HepG2 (cell line): Measurements from ENCODE around the gene ELAC2. TPM values are rescaled to one million over a fixed set of nuclear protein-coding genes. Genes with fewer than 3 reads are reported as not detected.

Source experiments
- ATAC-seq: fragments of 200-7000 bp; cut with Tn5 transposase; 3 replicates; pipeline ENCODE4 v1.9.1; 2020; ENCODE audit warnings: mild to moderate bottlenecking, moderate library complexity
- BruUV-seq: library from RNA; stranded (reverse); fragments of 400-500 nt; replicated peaks from 2 replicates; lab custom pipeline; 2021; lab: Mats Ljungman, UMichigan
- CTCF ChIA-PET: fragments of 300-600 bp; formaldehyde crosslinking; extraction: SDS; loops from one replicate; lab custom pipeline; 2021; ENCODE audit warnings: low total read pairs, inconsistent platforms, low intra/inter-chr PET ratio; lab: Yijun Ruan, JAX
- POLR2A ChIA-PET: fragments of 350-600 bp; sonication (Branson Sonifier 250); formaldehyde crosslinking; loops from one replicate; lab custom pipeline; 2020; ENCODE audit warnings: antibody characterized with exemption, inconsistent platforms; lab: Yijun Ruan, JAX
- DNase-seq: peaks from one replicate; pipeline ENCODE4 v3.0.0-alpha.2; 2015; ENCODE audit warnings: low spot score
- FAIRE-seq: peaks from 3 replicates; lab custom pipeline; 2011; peaks lifted over from hg19 to GRCh38; lab: Jason Lieb, UNC
- H2AFZ ChIP-seq: one replicate; pipeline ENCODE4 v1.6.1; 2011; ENCODE audit warnings: low read length, inconsistent platforms
- H3K27ac ChIP-seq: fragments of 300-600 bp; 3 replicates; pipeline ENCODE4 v1.8.0; 2011; ENCODE audit warnings: mixed run types, mild to moderate bottlenecking, mixed read lengths, low read length, inconsistent platforms; ENCODE audit not compliant: insufficient read depth; ENCODE audit errors: extremely low read length
- H3K27me3 ChIP-seq, 2 experiments: fragments of 200-600 bp in 1 of 2; 2 replicates in 1 of 2; 3 replicates in 1 of 2; pipeline versions ENCODE4 v1.6.0 to v1.8.0; 2011; ENCODE audit warnings: low read length in 2 of 2, mild to moderate bottlenecking in 2 of 2, moderate library complexity in 2 of 2, inconsistent platforms in 1 of 2; ENCODE audit not compliant: insufficient read depth in 2 of 2, control insufficient read depth in 1 of 2
- H3K36me3 ChIP-seq, 2 experiments: fragments of 200-600 bp in 1 of 2; replicated peaks in 1 of 2; 2 replicates in 1 of 2; 3 replicates in 1 of 2; pipeline versions ENCODE4 v1.5.1 to v1.8.0; 2011; ENCODE audit warnings: low read length in 2 of 2, inconsistent platforms in 1 of 2; ENCODE audit not compliant: insufficient read depth in 2 of 2, control insufficient read depth in 1 of 2
- H3K4me1 ChIP-seq: 2 replicates; pipeline ENCODE4 v1.5.1; 2012; ENCODE audit warnings: low read length, inconsistent platforms; ENCODE audit not compliant: insufficient read depth
- H3K4me2 ChIP-seq: 2 replicates; pipeline ENCODE4 v1.6.0; 2011; ENCODE audit warnings: low read depth, low read length, inconsistent platforms
- H3K4me3 ChIP-seq, 3 experiments: fragments of 200-600 bp in 1 of 3; sonication (generic), shearing (Covaris generic) in 1 of 3; replicated peaks in 1 of 3; 2 replicates each; pipeline ENCODE4 v1.5.1; 2011 to 2016; ENCODE audit warnings: low read length in 3 of 3, inconsistent platforms in 2 of 3, low read depth in 2 of 3, mild to moderate bottlenecking in 2 of 3, control low read depth in 1 of 3, mixed read lengths in 1 of 3; ENCODE audit not compliant: insufficient read depth in 1 of 3
- H3K79me2 ChIP-seq: one replicate; pipeline ENCODE4 v1.6.1; 2011; ENCODE audit warnings: low read length, inconsistent platforms; ENCODE audit not compliant: insufficient read depth
- H3K9ac ChIP-seq: 2 replicates; pipeline ENCODE4 v1.6.0; 2011; ENCODE audit warnings: mild to moderate bottlenecking, low read depth, low read length, inconsistent platforms; ENCODE audit not compliant: insufficient read depth
- H3K9me3 ChIP-seq: 2 replicates; pipeline ENCODE4 v1.5.1; 2012; ENCODE audit warnings: mild to moderate bottlenecking, low read length
- H4K20me1 ChIP-seq: 2 replicates; pipeline ENCODE4 v1.6.0; 2011; ENCODE audit warnings: inconsistent platforms, mild to moderate bottlenecking, low read length, moderate library complexity; ENCODE audit not compliant: insufficient read depth
- AGO2 ChIP-seq: fragments of 200-400 bp; formaldehyde crosslinking; optimal IDR thresholded peaks from 2 replicates; pipeline ENCODE3; 2017; ENCODE audit warnings: mild to moderate bottlenecking, low read depth, low read length, moderate library complexity
- EHMT2 ChIP-seq: fragments of 200-600 bp; sonication (generic); IDR thresholded peaks from 2 replicates; pipeline ENCODE4 v1.7.0; 2017; ENCODE audit warnings: antibody characterized with exemption, low read depth, low read length, borderline replicate concordance
- RBFOX2 ChIP-seq: fragments of 200-400 bp; formaldehyde crosslinking; IDR thresholded peaks from 2 replicates; pipeline ENCODE4 v1.6.1; 2017; ENCODE audit warnings: low read depth, mild to moderate bottlenecking, low read length
- RXRB ChIP-seq: IDR thresholded peaks from 2 replicates; pipeline ENCODE4 v1.6.1; 2016; ENCODE audit warnings: borderline replicate concordance, missing genetic modification reagents, missing compliant biosample characterization
- SNRNP70 ChIP-seq: fragments of 200-400 bp; formaldehyde crosslinking; IDR thresholded peaks from 2 replicates; pipeline ENCODE4 v1.6.1; 2017; ENCODE audit warnings: mild to moderate bottlenecking, low read depth, low read length, moderate library complexity
- ZNF292 ChIP-seq: sonication (generic); formaldehyde crosslinking; IDR thresholded peaks from 2 replicates; pipeline ENCODE4 v1.8.1; 2022; ENCODE audit warnings: mild to moderate bottlenecking, low read depth, missing genetic modification reagents, borderline replicate concordance
- ZSCAN22 ChIP-seq: sonication (generic); formaldehyde crosslinking; IDR thresholded peaks from 2 replicates; pipeline ENCODE4 v1.4.0; 2020; ENCODE audit warnings: mild to moderate bottlenecking, missing genetic modification reagents
- WGBS: methylation state at CpG from one replicate; pipeline ENCODE4 v1.1.6; 2017; ENCODE audit warnings: low lambda C conversion rate; 5-methylcytosine and 5-hydroxymethylcytosine counted together
- in situ Hi-C: cut with HindIII; loops from 2 replicates; pipeline ENCODE4 v1.10.0; 2017; ENCODE audit warnings: low pct_unique_long_range_greater_than_20kb; ENCODE audit not compliant: extremely low pct_ligation_motif_present
- intact Hi-C: fragments of 100-400 bp; cut with micrococcal nuclease; formaldehyde crosslinking; loops from one replicate; pipeline ENCODE4 v1.10.0; 2022; ENCODE audit not compliant: unreplicated experiment
- polyA plus RNA-seq, 8 experiments: library from polyadenylated mRNA; depleted of rRNA in 3 of 8; stranded (reverse) in 7 of 8; unstranded in 1 of 8; fragments of >200 nt; fragmentation: Illumina TruSeq in 4 of 8; extraction: Trizol in 4 of 8; gene quantifications; 2 replicates each; pipeline versions ENCODE4 v1.2.1 to v1.2.3, GENCODE V29; 2011 to 2016; ENCODE audit warnings: low read depth in 4 of 8, missing spikeins in 1 of 8, mixed read lengths in 1 of 8; ENCODE audit not compliant: insufficient read depth in 1 of 8
- total RNA-seq, 5 experiments: library from RNA; depleted of rRNA; stranded (reverse); fragments of >200 nt; fragmentation: Illumina TruSeq; extraction: Trizol; gene quantifications; 2 replicates each; pipeline ENCODE4 v1.2.3, GENCODE V29; 2016; ENCODE audit warnings: low read depth in 1 of 5

ELAC2 gene
- total and polyA plus RNA-seq, 2 of the 13 experiments (the other 11 are each of a cell fraction or from before 2014, with no cell fraction given), result 35.6 to 50.4 TPM

- peak; percentile 76 for TF ChIP-seq AGO2
- no peak for TF ChIP-seq ZNF292 (CRISPR knock-in tag)
- 0 out of 2 replicates have a peak, but pooled peaks have one; percentile 27 for TF ChIP-seq RBFOX2
- intact Hi-C loops, result no loop called here
- Histone ChIP-seq H3K27me3 (no peaks in the 10 kb centered on the region), H3K79me2 (no peaks in the 10 kb centered on the region), H3K4me3 (no peak overlapping the region), H3K4me2 (no peak overlapping the region), H4K20me1 (no peaks in the 10 kb centered on the region), H3K27ac (no peak overlapping the region), H3K36me3 (peaks cover 33 to 90% of the 10 kb centered on the region in 2 experiments), H3K9ac (no peak overlapping the region), H3K9me3 (no peaks in the 10 kb centered on the region), H2AFZ (no peak overlapping the region), H3K4me1 (no peaks in the 10 kb centered on the region)
- 96% methylated on average over 15 of the region's 19 CpGs for WGBS
- POLR2A ChIA-PET, result no interaction called here
- CTCF ChIA-PET, result no interaction called here
- no peak for FAIRE-seq
- no TSS peak for BruUV-seq
- ATAC-seq, result no peak
- in situ Hi-C loops, result no loop called here
- no peak for DNase-seq
These were observed 21.9 kb downstream of the ELAC2 start for GRCh38 chr17:12995896-12996295.

- Histone ChIP-seq H3K9ac (no peak overlapping the region), H3K27me3 (no peaks in the 10 kb centered on the region), H4K20me1 (no peaks in the 10 kb centered on the region), H3K4me3 (no peak overlapping the region), H2AFZ (no peak overlapping the region), H3K9me3 (no peaks in the 10 kb centered on the region), H3K27ac (no peak overlapping the region), H3K4me1 (peaks cover 4% of the 10 kb centered on the region), H3K4me2 (no peak overlapping the region), H3K36me3 (peaks cover 30 to 84% of the 10 kb centered on the region in 2 experiments), H3K79me2 (no peaks in the 10 kb centered on the region)
- DNase-seq, result no peak
- ChIA-PET POLR2A (no interaction called here), CTCF (no interaction called here)
- BruUV-seq, result no TSS peak
- no peak for ATAC-seq
- in situ Hi-C loops, result no loop called here
- WGBS, result 91% methylated on average over 10 of the region's 11 CpGs
- intact Hi-C loops, result no loop called here
- TF ChIP-seq EHMT2, result no peak
- no peak for TF ChIP-seq SNRNP70
- TF ChIP-seq RXRB (CRISPR knock-in tag), result no peak
- TF ChIP-seq ZSCAN22 (CRISPR knock-in tag), result no peak
- no peak for FAIRE-seq
These were observed 22.5 kb downstream of the ELAC2 start for GRCh38 chr17:12995106-12995895.
